ENCODE results near the gene DOCK7. TPM values are rescaled to one million over a fixed set of nuclear protein-coding genes. Genes with fewer than 3 reads are reported as not detected.

The DOCK7 gene
- total and polyA plus RNA-seq, 2 of the 8 experiments (the other 6 are each of a cell fraction or from before 2014, with no cell fraction given), result 10.2 to 33.7 TPM

- 47% methylated on average over 3 of the region's 3 CpGs; no CpG with 5 or more reads in 1 of the 2 experiments for WGBS, 2 experiments (ENCODE audit: extremely low coverage in 1 of 2, insufficient coverage in 1 of 2, insufficient read length in 1 of 2, insufficient replicate concordance in 2 of 2, low coverage in 1 of 2, low lambda C conversion rate in 2 of 2, missing lambda C conversion rate in 1 of 2)
- no peaks in the 10 kb centered on the region for H3K36me3 ChIP-seq (ENCODE audit: control insufficient read depth in 2 of 4, insufficient read depth in 4 of 4, low read length in 3 of 4)
- no peak overlapping the region for H4K5ac ChIP-seq (ENCODE audit: insufficient read length, low read depth, low read length)
- no peak overlapping the region for H3K27ac ChIP-seq (ENCODE audit: low read depth, low read length)
- DNase-seq (ENCODE audit: low read depth in 1 of 2, low spot score in 2 of 2) (no peak), FAIRE-seq (no peak)
- no peak overlapping the region for H3K14ac ChIP-seq (ENCODE audit: insufficient read length)
- H3K9me3 ChIP-seq (ENCODE audit: insufficient read depth in 2 of 2, low read depth in 1 of 2, low read length in 1 of 2), result no peaks in the 10 kb centered on the region
- H2BK20ac ChIP-seq (ENCODE audit: low read length), result no peak overlapping the region
- 0 out of 2 replicates have a peak overlapping the region, but pooled peaks have one; percentile 45 for H2BK12ac ChIP-seq (ENCODE audit: low read depth, low read length)
- H3K4me2 ChIP-seq (ENCODE audit: insufficient read depth in 1 of 2, low read depth in 2 of 2, low read length in 2 of 2), result no peak overlapping the region
- H3K27me3 ChIP-seq (replicated peaks in 1 of 4; ENCODE audit: control insufficient read depth in 3 of 4, extremely low read depth in 1 of 4, insufficient read depth in 3 of 4, low read length in 3 of 4), result peaks cover 0 to 3% (median 0%) of the 10 kb centered on the region in 4 experiments; a peak in 1 of 7 replicates
- no peak overlapping the region for H4K8ac ChIP-seq (ENCODE audit: extremely low read depth, insufficient read depth, low read length)
- H3K4ac ChIP-seq (replicated peaks; ENCODE audit: insufficient read length, low read depth, low read length), result no peak overlapping the region
- no peak overlapping the region for H3K4me3 ChIP-seq (ENCODE audit: extremely low read depth in 1 of 4, insufficient read depth in 2 of 4, low read depth in 3 of 4, low read length in 4 of 4)
- no peak overlapping the region for H2AK5ac ChIP-seq (ENCODE audit: low read depth, low read length)
- H3K56ac ChIP-seq (replicated peaks; ENCODE audit: insufficient read length, low read depth, low read length), result no peak overlapping the region
- H3K23ac ChIP-seq (ENCODE audit: insufficient read length), result no peak overlapping the region
- no peak overlapping the region for H3K18ac ChIP-seq (ENCODE audit: extremely low read depth, low read length)
- no peak overlapping the region for H2BK5ac ChIP-seq (ENCODE audit: low read depth, low read length)
- CTCF ChIA-PET (ENCODE audit: partially characterized antibody), result interaction anchor here (0.7 to 15.5 kb wide), 26 partner anchors 12 to 324 kb away, joined by 3 to 191 read pairs (median 4); no protein-coding TSS in a partner anchor
- POLR2A ChIA-PET (ENCODE audit: partially characterized antibody), result interaction anchor here (0.7 to 2.1 kb wide), 4 partner anchors 195 to 231 kb away, joined by 3 to 7 read pairs (median 4); no protein-coding TSS in a partner anchor
- no peaks in the 10 kb centered on the region; the same call in 1 of the 2 replicates for H3K23me2 ChIP-seq (ENCODE audit: low read depth, low read length)
- H4K20me1 ChIP-seq (replicated peaks in 1 of 2; ENCODE audit: control insufficient read depth in 1 of 2, insufficient read depth in 2 of 2, low read length in 2 of 2), result no peaks in the 10 kb centered on the region
- no peaks in the 10 kb centered on the region for H3K79me2 ChIP-seq (ENCODE audit: control insufficient read depth in 1 of 2, insufficient read depth in 2 of 2, low read length in 2 of 2)
- H2BK120ac ChIP-seq (replicated peaks; ENCODE audit: low read depth, low read length), result no peak overlapping the region
- no peak overlapping the region for H2AFZ ChIP-seq (ENCODE audit: low read length)
- H3K79me1 ChIP-seq (ENCODE audit: low read depth, low read length), result no peaks in the 10 kb centered on the region
- no peak overlapping the region for H4K91ac ChIP-seq (replicated peaks; ENCODE audit: insufficient read length, low read length)
- no peak overlapping the region for H2BK15ac ChIP-seq (ENCODE audit: low read length)
- H3K4me1 ChIP-seq (replicated peaks in 1 of 4; ENCODE audit: control insufficient read depth in 3 of 4, insufficient read depth in 4 of 4, low read length in 3 of 4), result peaks cover 0 to 5% (median 2%) of the 10 kb centered on the region in 4 experiments; a peak in 4 of 7 replicates
- H3K9ac ChIP-seq (replicated peaks in 1 of 4; ENCODE audit: extremely low read depth in 1 of 4, low read depth in 3 of 4, low read length in 3 of 4), result no peak overlapping the region; a peak in 1 of 7 replicates
- TF ChIP-seq SAP30 (IDR thresholded peaks at IDR 0.05; ENCODE audit: insufficient read depth, insufficient replicate concordance, low read length) (no peak), TAF7 (optimal IDR thresholded peaks at IDR 0.05; ENCODE audit: borderline replicate concordance, low read depth, low read length) (no peak), BCL11A (IDR thresholded peaks at IDR 0.05; ENCODE audit: low read depth in 2 of 2, low read length in 2 of 2) (no peak), MAX (IDR thresholded peaks at IDR 0.05) (no peak), ATF3 (IDR thresholded peaks at IDR 0.05; ENCODE audit: insufficient read depth, low read depth, low read length) (no peak), NANOG (IDR thresholded peaks at IDR 0.05; ENCODE audit: insufficient read depth, low read depth, low read length, poor library complexity, severe bottlenecking) (no peak), CBX5 (IDR thresholded peaks at IDR 0.05; ENCODE audit: low read depth, low read length) (no peak), TAF1 (IDR thresholded peaks at IDR 0.05; ENCODE audit: low read depth, low read length) (no peak), SP1 (IDR thresholded peaks at IDR 0.05; ENCODE audit: low read depth, low read length) (no peak), SP4 (IDR thresholded peaks at IDR 0.05; ENCODE audit: low read length) (no peak), ZNF274 (IDR thresholded peaks at IDR 0.05; ENCODE audit: borderline replicate concordance, extremely low read depth, low read length) (no peak), HDAC2 (IDR thresholded peaks at IDR 0.05; ENCODE audit: borderline replicate concordance in 1 of 2, low read depth in 2 of 2, low read length in 2 of 2) (no peak)
Observed at GRCh38 chr1:62406576-62406975, 281.6 kb downstream of the DOCK7 start.

Measured in H1 (cell line).